IPS-NIHi7 (cell line): Measurements from ENCODE around the gene TMEM119.
"Not testable (repeated sequence)": the region's sequence is repeated elsewhere in the genome, so short reads cannot be mapped to it uniquely, and the experiment has no call there.

ENCODE experiments used
- DNase-seq: peaks from one replicate; pipeline ENCODE4 v3.0.0; 2012; ENCODE audit warnings: mixed read lengths; ENCODE audit errors: extremely low spot score

TMEM119 gene

GRCh38 chr12:108585864-108586263 lies 12.0 kb downstream of the TMEM119 start:
- no peak for DNase-seq

DNA sequence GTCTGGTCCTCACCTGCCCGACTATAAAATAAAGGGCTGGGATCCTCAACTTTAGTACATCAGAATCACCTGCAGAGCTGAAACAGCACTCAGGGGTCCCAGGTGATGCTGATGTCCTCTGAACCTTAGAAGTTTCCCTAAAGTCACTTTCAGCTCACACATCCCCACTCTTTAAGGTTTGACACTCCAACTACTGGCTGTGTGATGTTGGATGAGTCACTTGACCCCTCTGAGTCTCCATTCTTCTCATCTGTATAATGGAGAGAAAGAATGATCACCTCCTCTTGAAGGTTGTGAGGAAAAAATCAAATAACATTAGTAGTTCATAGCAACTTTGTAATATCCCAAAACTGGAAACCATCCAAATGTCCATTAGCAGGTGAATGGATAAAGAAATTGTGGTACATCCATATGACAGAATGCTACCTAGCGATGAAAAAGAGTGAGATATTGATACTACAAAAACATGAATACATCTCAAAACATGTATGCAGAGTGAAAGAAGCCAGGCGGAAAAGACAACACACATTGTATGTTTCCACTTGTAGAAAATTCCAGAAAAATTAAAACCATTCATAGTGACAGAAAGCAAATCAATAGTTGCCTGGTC lies 13.3 kb downstream of the TMEM119 start:
- DNase-seq: no peak

DNA sequence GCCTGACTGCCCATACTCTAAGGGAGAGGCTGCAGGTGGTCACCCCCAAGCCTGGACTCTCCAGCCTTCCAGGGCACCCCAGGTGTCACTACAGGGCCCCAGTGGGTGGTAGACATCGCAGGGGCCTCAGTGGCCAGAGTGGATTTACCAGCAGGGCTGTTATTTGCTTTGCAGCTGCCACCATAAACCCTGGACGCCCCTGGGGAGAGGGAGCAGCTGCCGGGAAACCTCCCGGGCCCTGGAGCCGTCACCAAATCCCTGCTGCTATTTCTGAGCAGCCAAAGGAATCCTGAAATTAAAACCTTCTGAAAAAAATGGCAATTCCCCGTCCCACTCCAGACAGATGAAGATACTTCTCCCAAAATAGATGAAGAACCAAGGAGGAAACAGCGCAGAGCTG lies 13.9 kb downstream of the TMEM119 start:
- DNase-seq: no peak

DNA sequence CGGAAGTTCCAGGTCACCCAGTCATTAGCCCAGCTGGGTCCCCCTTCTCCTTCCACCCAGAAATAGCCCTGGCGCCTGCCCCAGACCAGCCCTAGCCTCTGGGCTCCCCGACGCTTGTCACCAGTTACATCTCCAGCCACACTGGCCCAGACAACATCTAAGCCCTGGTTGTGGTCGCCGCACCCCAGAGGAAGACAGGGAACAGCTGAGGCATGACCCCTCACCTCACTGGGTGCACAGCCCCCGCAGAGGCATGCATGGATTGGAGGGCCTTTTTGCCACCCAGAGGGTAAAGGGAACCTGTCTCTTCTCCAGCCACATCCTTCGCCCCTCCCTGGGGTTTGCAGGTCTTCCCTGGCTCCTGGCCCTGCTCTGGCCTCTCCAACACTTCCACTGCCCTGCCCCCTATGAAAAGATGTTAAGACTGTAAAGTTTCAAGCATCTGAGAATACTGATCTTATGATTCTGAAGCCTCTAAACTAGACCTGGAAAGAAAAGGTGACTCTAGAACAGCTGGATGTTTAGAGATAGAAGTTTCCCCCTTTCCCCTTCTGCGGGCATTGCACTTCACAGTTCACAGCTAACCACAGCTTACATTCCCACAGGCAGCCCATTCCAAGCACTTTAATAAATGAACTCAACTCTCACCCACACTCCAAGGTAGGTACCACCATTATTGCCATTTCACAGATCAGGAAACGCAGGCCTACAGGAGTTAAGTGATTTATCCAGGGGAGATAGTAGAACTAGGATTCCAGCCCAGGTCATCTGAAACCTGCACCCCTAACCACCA lies 14.7 kb downstream of the TMEM119 start:
- DNase-seq: no peak

GRCh38 chr12:108582509-108582908 lies 15.4 kb downstream of the TMEM119 start:
- DNase-seq: no peak

DNA sequence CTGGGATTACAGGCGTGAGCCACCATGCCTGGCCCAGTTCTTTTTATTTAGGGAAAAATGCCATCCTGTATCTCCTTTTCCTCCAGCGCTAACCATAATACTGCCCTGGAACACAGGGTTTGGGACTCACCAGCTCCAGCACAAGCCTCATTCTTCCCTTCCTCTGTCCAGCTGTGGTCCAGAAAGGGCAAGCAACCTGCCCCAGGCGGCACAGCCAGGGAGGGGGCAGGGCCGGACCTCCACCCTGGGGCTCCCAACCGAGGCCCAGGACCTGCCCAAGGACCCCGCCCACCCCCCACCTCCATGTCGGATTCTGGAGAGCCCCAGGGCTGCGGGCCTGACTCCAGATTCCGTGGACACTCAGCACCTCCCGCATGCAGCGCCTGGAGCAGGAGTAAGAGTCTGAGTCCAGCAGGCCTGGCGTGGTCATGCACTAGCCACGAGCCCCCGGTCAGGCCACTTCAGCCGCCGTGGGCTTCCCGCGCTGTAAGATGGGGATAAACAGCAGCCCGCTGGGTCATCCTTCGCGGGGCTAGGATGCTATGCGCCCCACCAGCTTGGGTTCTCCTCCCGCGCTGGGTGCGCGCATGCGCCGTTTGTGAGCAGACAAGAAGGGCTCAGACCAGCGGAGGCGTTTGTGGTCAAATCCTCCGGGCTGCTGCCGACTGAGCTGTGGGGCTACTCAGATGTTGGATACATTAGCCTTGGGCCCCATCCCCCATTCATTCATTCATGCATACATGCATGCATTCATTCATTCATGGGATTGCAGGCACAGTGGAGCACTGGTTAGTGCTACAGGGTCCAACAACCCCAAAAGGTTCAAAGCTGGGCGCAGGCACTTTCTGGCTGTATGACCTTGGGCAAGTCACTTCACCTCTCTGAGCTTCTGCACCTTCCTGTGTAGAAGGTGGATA lies 16.3 kb downstream of the TMEM119 start:
- DNase-seq: no peak

DNA sequence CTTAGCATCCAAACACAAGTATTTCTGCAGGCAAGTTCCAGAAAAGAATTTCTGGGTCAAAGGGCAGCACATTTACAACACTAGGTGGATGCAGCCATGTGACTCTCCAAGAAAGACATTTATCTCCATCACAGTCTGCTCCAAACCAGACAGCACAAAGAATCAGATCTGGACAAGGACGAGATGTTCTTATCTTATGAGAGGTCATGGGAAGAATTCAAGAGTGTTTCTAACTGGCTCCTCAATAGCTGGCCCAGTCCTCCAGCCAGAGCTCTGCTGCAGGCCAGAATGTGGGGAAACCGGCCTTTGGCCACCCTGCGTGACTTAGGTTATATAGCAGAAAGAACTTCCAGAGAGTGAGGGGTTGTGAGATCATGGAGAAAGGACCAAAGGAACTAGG lies 17.4 kb downstream of the TMEM119 start:
- no peak for DNase-seq

GRCh38 chr12:108578813-108579212 lies 19.1 kb downstream of the TMEM119 start:
- DNase-seq: no peak

DNA sequence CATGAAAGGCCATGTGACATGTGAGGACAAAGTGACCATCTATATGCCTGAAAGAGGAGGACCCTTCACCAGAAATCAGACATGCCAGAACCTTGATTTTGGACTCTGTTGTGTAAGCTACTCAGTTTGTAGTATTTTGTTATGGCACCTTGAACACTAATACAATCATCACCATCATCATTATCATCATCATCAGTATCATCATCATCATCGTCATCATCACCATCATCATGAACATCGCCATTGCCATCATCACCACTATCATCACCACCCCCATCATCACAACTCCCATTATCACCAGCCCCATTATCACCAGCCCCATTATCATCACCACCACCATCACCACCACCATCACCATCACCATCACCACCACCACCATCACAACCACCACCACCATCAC lies 19.6 kb downstream of the TMEM119 start:
- DNase-seq: no peak

- no peak for DNase-seq
Measured at GRCh38 chr12:108577458-108577857, 20.4 kb downstream of the TMEM119 start.

- DNase-seq: no peak
Measured at GRCh38 chr12:108576660-108577234, 21.1 kb downstream of the TMEM119 start.

- DNase-seq: no peak
Measured at GRCh38 chr12:108575199-108575912, 22.5 kb downstream of the TMEM119 start.

DNA sequence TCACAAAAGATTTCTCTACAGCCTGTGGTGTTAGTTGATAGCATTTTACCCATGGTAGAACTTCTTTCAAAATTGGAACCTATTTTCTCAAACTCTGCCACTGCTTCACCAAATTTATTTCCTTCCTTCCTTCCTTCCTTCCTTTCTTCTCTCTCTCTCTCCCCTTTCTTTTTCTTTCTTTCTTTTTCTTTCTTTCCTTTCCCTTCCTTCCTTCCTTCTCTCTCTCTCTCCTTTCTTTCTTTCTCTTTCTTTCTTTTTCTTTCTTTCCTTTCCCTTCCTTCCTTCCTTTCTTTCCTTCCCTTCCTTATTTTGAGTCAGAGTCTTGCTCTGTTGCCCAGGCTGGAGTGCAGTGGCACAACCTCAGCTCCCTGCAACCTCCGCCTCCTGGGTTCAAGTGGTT lies 23.6 kb downstream of the TMEM119 start:
- DNase-seq: not testable (repeated sequence)

- DNase-seq: no peak
Measured at GRCh38 chr12:108573317-108573716, 24.6 kb downstream of the TMEM119 start.

DNA sequence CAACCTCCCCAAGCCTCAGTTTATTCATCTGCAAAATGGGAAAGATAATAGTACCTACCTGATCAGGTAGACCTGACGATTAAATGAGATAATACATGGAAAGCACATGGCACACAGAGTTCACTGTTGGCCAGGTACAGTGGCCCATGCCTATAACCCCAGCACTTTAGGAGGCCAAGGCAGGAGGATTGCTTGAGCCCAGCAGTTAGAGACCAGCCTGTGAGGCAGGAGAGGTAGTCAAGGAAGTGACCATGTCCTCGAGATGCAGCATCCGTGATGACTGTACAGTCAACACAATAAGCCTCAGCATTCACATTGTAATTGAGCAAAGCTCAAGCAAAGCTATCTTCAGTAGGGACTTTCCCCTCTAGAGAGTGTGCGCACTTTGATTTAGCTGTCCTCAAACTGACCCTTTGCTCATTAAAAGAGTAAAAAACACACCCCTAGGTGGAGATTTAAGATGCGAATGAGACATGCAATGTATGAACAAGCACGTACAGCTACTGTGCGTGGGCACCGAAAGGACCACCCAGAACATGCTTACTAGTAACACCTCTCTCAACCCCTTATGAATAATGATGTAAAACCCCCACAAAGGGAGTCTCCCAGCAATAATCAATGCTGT lies 25.6 kb downstream of the TMEM119 start:
- no peak for DNase-seq

GRCh38 chr12:108571609-108572165 lies 26.2 kb downstream of the TMEM119 start:
- DNase-seq: no peak

DNA sequence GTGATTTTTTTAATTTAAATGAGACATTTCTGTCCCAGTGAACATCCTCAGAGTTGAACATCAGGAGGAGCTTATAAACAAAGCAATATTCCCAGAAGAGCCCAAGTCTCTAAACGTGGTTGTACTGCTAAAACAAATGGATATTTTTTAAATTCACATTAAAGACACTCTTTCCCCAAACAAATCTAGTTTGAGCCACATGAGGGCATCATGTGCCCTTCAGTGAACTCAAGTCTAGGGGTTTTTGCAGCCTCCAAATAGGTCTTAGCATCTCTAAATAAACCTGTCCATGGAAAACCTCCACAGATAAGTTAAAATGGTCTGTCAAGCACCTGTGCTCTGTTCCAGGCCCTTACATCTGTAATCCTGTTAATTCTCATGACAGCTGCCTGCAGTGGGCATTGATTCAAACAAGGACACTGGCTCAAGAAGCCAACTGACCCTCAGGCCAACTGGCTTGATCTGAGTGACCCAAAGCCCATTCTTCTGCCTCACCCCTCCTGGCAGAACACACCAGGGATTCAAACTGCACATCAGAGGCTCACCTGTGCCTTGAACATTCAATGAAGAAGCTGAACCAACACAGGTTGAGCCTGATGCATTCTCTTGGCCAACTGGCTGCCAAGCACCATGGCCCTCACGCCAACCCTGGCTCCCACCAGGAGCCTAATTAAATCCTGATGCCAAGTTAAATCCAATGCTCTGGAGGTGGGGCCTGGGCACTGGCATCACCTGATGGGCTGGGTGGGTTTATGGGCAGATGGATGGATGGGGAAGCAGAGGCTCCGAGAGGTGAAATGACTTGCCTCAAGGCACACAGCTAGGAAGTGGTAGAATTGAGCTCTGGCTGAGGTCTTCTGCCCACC lies 26.9 kb downstream of the TMEM119 start:
- no peak for DNase-seq

DNA sequence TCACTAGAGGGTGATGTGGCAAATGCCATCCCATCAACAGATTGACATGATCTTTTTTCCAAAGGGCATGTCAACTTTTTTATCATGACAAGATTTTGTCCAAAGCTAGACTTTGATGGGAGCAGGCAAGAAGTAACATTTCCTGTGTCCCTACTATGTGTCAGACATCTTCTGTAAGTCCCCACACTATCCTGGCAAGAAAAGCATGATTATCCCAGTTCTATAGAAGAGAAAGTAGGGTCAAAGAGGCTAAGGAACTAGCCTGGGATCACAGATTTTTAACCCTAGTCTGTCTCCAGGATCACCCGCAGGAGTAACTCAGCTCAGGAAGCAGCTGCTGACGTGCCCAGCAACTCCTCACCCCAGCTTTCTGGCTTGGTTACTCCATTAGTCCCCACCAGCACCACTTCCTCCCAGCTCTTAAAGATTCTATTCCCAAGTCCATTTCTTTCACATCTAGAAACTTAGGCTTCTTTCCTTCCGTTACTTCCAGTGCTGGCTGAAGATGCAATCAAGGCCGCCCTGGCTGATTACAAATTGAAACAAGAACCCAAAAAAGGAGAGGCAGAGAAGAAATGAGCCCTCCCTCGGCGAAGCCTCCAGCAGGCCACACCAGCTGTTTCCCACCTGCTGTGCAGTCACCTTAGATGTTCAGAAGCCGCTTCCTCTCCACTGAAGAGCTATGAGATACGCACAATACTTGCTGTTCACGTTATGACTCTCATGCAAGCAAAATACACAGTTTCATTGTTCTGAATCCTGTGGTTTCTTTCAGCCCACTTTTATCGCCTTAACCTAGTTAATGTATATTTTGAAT lies 29.3 kb downstream of the TMEM119 start:
- no peak for DNase-seq
